Stromal cell of bone marrow (primary cell): ENCODE data around the gene ABHD15.

Source experiments
- DNase-seq: peaks from one replicate; pipeline ENCODE4 v3.0.0-alpha.2; 2012; ENCODE audit warnings: low read depth

ABHD15 gene

DNA sequence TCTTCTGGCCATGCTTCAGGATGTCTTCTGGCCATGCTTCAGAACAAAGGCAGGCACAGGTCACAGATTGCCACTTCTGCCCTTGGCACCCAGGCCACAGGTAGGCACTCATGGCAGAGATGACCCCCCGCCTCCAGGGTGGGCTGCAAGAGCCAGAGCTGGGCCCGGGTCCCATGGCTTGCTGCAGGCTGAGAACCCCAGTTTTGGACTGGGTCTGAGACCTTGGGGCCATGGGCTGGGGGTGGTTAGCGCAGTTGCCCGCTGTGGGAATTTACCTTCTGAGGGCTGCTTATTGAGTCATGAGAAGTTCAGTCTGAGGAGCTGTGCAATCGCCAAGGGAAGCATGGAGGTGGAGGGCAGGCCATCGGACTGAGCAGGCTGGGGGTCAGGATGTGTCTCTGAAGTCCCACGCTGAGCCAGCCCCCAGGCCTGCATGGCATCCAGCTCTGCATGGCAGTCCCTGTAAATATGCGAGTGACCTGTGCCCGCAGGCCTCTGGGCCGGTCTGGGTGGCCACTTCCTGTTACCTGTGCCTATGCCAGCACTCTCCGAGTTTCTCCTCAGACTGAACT lies 27.8 kb upstream of the ABHD15 start:
- no peak for DNase-seq

DNA sequence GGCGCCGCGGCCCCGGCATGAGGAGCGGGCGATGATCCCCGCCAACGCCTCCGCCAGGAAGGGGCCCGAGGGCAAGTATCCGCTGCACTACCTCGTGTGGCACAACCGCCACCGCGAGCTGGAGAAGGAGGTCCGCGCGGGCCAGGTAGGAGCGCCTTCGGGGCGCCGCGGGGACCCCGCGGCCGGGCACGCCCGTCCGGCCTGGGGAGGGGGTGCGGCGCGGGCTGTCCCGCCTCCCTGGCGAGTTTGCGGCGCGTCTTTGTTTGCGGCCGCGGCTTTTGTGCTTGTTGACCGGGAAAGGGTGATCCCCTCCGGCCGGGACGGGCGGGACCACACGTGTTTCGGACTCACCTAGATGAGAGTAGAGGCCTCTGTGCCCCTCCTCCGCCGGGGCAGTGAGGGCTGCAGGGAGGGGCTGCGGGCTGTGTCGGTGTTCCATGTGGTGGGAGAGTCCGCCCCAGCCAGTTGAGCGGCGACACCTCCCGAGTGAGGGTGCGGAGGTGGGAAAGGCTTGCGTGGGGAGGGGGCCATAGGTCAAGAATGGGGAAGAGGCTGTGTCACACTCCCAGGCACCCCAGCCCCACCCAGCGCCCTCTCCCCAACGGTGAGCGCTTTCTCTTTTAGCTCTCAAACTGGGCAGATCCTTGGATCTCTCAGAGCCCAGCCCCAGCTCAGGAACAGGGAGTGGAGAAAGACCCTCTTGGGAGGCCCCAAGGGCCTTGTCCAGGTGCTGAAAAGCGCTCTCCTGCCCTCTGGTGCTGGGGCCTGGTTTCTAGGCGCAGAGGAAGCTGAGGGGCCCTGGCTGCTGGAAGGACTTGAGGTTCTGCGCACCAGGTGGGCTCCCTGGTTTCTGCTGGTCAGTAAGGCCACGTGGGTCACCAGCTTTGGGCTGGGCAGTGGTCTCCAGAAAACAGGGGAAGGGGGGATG lies 27.0 kb upstream of the ABHD15 start:
- DNase-seq, result no peak

- DNase-seq, result no peak
These were observed 26.2 kb upstream of the ABHD15 start, which contains the start of gene ANKRD13B for GRCh38 chr17:29592850-29593551. ANKRD13B (plus strand) TSS chr17:29593132; CDS start chr17:29593622, 490 bp downstream.

DNA sequence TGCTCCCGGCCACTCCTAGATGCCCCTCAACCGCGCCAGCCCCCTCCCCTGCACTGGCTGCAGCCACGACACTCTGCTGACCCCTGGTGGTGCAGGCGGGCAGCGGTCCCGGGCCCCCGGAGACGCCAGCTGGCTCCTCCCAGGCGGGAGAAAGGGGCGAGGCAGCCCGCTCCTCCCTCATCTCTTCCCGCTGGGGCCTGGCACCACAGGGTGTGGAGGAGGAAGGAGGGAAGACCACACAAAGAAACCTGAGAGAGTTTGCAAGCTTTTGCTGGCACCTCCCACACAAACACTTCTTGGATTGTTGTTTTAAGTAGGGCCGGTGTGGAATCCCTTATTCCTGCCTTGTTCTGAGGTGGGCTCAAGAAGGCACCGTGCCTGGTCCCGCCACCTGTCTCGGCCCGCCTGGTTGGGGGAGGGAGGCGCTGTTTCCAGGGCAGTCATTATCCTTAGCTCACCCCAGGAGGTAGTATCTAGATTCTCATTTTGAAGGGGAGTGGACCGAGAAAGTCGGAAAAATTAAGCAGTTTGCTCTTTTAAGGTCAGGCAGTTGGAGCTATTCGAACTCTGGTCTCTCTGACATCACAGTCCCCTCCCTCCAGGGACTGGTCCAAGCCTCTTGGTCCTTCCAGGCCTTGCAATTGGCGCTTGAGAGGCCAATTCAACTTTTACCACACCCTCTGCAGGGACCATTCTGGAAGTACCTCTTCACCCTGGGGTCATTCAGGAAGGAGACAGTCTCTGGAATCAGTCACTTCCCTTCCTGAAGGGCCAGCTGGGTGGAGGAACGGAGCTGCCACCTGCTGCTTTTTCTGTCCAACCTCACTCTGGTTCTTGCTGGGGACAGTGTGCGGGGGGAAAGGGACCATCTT lies 25.1 kb upstream of the ABHD15 start:
- no peak for DNase-seq

DNA sequence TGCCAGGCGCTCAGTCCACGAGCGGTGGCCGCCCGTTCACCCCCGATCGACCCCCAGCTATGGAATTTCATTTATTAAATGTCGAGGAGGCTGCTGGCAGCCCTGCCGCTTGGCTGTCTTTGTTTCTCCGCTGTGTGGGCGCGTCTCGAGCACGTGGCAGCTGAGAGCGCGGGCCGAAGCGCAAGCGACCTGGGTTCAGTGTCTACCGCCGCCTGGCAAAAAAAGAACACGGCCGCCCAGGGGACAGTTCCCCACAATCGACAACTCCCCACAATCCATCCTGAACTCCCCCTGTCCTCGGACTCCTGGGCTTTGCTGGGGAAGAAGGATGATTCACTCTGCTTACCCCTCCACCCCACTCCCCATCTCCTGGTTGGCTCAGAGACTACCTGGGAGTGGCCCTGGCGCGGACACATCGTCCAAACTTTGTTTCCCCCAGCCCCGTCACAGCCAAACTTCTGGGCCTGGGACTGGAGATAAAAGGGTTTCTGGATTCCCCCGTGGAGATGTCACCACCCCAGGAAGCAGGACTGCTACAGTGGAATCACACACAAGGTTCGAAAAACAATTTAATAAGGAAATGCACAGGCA lies 24.4 kb upstream of the ABHD15 start:
- DNase-seq, result no peak

DNA sequence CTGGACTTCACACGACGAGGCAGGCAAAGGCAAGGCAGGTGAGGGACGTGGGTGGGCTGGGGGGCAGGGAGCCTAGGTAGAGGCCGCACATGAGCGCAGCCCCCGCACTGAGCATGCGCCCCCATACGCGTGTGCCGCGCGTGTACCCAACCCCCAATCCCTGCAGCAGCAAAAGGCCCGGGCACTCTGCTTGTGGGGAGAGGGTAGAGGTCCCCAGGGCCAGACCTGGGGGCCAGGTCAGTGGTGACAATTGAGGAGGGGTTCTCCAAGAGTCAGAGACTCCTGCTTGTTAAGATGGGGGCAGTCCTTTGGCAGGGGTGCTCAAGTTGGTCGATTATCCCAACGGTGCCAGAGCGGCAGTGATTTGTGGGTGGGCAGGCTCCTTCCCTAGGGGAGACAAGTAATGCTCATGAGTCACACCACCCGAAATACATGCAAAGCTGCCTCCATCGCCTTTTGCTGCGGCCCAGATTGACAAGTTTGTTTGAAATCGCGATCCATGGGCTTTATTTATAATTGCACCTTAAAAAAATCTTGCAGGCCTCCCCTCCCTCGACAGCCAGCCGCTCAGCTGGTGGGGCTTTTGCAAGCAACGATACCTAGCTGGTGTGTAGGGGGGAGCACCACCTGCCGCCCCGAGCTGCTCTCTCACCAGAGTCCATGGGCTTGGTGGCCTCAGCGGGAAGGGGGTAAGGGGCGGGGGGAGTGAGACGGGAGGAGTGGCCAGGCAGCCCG lies 23.7 kb upstream of the ABHD15 start:
- DNase-seq, result no peak

DNA sequence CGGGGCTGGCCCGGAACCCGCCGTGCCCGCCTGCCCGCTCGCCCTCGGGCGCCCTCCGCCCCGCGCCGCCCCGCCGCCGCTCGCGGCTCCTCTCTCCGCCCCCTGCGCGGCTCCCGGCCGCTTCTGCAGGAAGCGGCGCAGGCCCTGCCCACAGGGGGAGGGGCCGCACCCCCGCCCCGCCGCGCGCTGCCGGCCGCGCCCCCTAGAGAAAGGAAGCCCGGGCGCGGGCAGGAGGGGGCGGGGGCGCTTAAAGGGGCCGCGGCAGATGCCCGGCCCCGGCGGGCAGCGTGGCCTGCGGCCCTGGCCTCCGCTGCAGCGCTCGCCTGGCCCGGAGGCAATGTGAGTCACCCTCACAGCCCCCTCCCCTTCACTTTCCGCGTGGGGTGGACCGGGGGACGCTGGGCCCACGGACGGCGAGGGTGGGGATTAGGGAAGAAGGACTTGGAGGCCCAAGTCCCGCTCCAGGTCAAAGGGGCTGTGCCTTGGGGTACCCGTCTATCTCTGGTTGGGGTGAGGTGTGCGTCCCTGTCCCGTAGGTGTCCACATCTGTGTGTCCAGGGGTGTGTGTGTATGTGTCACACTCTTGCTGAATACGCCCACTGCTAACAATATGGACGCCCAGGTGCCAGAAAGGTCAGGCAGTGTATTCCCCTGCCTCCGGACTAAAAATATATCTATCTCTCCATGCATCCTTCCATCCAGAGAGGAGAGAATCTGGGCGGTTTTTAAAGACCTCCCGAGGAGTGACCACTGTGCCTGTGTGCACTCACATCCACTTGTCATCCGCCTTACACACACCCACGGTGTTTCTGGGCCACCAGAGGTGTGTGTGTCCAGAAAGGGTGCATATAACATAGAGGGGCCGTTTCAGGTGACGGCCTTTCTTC lies 22.9 kb upstream of the ABHD15 start, which contains the start of gene GIT1:
Gene GIT1, minus strand, starts transcription at position 125 of the 887 bp plus-strand sequence. CDS start 270 bp downstream, outside the sequence.
- peak; percentile 76 for DNase-seq

- no peak for DNase-seq
These were observed 21.9 kb upstream of the ABHD15 start for GRCh38 chr17:29588562-29589411.

- no peak for DNase-seq
These were observed 21.3 kb upstream of the ABHD15 start for GRCh38 chr17:29588017-29588561.

- no peak for DNase-seq
These were observed 20.8 kb upstream of the ABHD15 start for GRCh38 chr17:29587591-29587990.

DNA sequence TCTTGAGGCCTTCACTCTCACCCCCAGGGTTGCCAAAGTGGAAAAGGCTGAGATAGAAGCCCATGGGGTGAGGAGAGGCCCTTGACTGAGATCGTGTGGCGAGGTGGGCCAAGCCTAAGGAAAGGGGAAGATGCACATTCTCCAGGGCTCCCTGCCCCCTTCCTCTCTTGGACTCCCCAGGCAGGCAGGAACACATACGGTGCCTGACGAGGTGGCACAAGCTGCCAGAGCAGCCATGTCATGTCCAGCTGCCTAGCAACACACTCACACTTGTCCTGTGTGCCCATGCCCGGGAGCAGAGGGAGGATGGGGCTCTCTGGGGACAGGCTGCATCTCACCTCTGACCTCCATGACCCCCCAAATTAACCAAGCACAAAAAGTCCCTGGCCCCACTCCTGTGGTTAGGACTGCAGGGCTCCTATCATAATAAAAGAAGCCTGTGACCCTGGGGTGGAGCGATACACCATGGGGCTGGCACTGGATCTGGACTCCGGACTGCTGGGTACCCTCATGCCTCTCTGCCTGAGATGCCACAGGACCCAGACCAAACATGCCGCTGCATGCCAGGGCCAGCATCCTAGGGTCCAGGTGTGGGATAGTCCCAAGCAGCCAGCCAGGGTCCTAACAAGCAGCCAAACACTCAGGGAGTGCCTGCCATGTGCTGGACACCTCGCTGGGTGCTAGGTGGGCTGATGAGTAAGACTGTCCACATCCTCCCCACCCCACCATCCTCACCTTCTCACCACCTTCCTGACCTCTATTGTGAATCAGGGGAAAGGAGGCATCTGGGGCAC lies 20.0 kb upstream of the ABHD15 start:
- DNase-seq, result no peak

DNA sequence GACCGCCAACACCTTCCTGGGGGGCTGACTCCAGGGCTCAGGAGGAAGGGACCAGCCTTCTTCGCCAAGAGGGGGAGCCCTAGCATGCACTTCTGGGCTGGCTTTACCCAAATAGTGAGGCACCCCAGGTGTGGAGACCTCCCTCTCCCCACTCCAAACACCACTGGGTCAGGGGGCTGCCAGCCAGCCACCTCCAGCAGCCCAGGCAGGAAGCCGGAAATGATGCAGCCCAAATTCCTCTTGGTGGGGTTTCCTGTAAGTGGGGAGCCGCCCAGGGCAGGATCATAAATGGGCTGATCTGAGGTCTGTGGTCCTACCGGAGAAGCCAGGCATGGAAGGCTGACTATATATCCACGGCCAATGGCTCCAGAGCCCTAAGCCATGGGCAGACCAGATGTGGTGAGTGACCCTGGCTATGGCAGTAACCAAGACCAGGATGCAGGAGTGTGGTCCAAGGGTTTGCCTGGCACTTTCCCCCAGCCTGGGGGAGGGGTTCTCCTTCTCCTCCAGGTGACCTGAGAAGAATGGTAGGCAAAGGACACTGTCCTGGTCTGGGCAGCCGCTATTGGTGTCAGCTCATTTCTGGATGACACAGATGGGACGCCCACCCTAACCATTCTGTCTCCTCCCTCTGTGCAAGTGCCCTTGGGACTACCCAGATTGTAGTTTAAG lies 18.4 kb upstream of the ABHD15 start:
- no peak for DNase-seq

DNA sequence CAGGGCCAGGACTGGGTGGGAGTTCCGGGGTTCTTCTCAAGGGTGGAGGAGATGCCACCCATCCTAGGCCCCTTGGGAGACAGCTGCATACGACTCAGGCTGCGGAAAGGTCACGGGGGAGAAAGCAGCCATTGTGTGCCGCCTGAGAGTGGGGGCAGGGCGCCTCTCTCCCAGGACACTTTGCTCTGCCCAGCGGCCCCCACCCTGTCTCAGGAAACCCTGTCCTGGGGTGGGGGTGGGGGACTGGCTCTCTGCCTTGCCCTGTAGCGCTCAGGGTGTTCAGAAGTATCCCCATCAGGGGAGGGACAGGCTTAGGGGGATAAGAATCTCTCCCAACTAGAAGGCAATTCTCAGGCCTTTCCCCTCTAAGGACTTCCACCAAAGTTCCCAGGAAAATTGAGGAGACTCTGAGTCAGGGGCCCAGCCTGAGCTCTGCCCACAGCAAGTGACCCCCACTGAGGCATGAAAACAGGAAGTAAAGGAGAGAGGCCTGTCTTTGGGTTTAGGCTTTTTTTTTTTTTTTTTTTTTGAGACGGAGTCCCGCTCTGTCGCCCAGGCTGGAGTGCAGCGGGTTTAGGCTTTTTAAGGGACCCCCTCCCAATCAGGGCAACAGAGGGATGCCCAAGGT lies 17.7 kb upstream of the ABHD15 start:
- DNase-seq, result no peak

DNA sequence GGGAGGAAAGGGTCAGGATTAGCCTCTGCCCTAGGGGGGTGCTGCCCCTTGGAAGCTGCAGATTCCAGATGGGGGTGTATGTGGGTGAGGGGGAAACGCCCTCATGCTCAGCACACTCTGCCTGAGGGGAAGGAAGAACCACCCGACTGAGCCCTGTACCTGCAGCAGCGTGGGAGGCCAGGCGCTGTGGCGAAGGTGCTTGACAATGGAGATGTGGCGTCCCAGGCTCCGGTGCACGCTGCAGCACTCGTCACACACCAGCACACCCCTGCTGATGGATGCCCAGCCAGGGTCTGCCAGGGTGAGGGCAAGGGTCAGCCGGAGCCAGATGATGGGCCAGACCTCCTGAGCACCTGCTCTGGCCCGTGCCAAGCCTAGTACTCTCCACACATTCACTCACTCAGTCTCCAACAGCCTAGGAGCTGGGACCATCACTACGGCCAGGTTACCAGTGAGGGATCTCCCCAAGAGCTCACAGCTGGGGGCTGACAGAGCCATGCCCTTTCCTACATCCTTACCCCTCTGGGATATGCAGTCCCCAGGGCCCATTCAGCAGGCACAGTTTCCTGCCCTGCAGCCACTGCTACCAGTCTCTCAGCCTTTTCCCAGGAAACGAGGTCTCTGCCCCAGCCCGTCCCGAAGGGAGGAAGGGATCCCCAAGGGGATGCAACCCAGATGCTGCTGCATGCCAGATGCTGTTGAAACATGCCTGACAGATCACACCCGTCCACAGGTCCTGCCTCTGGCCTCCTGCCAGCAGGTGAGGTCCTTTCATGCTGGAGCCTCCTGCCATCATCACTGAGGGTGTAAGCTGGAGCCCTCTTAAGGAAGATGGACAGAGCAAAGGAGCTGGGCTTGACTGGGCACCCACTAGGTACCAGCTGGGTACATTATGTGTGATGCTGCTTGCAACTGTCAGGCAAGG lies 16.7 kb upstream of the ABHD15 start:
- no peak for DNase-seq

- no peak for DNase-seq
These were observed 15.9 kb upstream of the ABHD15 start for GRCh38 chr17:29582772-29583171.
